GM12872 (cell line): ENCODE results near the gene LRRC42.

Experiments
- TF ChIP-seq, protein P1 (sequence below): IDR thresholded peaks from 3 replicates; pipeline ENCODE4 v1.5.1; 2011; ENCODE audit warnings: low read depth, mild to moderate bottlenecking, low read length, moderate library complexity; ENCODE audit not compliant: insufficient read depth

LRRC42 gene

DNA sequence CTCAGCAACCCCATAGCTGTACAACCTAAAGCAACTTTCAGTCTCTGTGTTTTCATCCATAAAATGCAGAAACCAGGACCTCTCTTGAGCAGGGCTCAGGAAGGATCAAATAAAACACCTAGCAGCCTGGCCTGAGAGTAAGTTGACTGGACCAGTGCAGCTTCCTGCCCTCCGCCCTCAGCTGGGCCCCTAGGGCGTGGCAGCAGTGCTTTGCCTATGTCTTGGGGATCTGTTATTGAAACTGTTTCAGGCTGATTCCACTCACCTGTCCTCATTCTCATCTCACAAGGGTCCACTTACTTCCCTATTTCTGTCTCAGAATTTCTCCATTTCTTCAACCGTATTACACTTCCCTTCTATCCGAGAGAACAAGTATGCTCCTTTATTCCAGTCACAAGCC is 17.3 kb downstream of the LRRC42 start:
- TF ChIP-seq, protein P1, sequence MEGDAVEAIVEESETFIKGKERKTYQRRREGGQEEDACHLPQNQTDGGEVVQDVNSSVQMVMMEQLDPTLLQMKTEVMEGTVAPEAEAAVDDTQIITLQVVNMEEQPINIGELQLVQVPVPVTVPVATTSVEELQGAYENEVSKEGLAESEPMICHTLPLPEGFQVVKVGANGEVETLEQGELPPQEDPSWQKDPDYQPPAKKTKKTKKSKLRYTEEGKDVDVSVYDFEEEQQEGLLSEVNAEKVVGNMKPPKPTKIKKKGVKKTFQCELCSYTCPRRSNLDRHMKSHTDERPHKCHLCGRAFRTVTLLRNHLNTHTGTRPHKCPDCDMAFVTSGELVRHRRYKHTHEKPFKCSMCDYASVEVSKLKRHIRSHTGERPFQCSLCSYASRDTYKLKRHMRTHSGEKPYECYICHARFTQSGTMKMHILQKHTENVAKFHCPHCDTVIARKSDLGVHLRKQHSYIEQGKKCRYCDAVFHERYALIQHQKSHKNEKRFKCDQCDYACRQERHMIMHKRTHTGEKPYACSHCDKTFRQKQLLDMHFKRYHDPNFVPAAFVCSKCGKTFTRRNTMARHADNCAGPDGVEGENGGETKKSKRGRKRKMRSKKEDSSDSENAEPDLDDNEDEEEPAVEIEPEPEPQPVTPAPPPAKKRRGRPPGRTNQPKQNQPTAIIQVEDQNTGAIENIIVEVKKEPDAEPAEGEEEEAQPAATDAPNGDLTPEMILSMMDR, result no peak

DNA sequence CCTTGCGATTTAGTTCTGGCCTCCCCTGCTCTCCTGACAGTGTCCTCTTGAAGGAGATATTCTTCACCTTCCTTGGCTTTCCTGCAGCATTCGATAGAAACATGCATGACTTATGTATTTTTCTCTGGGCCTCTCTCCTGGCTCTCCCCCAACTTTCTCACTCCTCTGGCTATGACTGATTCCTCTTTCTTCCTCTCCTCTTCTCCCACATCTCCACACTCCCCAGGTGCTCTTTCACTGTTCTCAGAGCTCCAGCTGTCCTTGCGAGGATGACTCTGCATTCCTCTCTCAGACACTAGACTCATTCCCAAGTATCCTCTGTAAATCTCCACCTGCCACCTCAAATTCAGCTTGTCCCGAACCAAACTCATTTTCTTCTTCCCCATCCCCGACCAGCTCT is 18.0 kb downstream of the LRRC42 start:
- TF ChIP-seq, protein P1, result no peak

DNA sequence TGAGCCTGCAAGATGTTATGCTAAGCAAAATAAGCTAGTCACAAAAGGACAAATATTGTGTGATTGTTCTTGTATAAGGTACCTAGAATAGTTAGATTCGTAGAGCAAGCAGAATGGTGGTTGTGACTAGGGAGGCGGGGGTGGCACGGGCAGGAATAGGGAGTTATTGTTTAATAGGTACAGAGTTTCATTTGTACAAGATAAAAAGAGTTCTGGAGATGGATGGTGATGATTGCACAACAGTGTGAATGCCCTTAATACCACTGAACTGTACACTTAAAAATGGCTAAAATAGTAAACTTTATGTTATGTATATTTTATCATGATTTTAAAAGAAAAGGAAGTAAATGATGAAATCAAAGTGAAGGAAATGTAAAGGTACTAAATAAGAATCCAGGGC is 20.6 kb downstream of the LRRC42 start:
- TF ChIP-seq, protein P1, result no peak

DNA sequence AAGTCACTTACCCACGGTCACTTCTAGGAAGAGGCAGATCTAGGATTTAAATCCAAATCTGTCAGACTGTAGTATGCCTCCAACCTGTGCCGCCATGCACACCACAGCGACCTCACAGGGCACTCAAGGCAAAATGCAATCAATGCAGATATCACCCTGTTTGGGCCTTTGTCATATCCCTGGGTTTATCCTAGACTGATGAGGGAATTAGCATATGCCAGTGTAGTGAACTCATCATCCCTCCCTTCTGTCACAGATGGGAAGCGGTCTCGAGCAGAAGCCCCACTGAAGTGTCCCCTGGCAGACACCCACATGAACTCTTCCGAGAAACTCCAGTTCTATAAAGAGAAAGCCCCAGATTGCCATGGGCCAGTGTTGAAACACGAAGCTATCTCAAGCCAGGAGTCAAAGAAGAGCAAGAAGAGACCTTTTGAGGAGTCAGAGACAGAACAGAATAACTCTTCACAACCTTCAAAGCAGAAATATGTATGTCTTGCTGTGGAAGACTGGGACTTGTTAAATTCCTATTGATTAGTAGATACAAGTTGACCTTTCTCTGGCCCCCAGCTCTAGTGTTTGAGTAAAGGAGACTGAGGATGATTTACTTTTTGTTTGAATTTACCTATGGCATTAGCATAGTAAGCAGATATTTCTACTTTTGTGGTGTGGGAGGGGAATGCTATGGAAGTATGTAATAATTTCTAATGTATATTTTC is 21.4 kb downstream of the LRRC42 start:
- TF ChIP-seq, protein P1, result no peak

DNA sequence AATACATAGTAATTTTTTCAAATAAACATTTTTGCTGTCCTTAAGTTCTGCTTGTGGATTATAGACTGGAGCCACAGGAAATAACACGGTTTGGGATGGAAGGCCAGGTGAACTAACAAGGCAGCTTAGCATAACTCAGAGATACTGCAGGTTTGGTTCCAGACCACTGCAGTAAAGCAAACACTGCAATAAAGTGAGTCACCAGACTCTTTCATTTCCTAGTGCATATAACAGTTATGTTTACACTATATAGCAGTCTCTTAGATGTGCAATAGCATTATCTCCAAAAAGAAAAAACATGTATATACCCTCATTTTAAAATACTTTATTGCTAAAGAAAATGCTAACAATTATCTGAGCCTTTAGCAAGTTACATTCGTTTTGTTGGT is 22.0 kb downstream of the LRRC42 start:
- TF ChIP-seq, protein P1, result no peak

DNA sequence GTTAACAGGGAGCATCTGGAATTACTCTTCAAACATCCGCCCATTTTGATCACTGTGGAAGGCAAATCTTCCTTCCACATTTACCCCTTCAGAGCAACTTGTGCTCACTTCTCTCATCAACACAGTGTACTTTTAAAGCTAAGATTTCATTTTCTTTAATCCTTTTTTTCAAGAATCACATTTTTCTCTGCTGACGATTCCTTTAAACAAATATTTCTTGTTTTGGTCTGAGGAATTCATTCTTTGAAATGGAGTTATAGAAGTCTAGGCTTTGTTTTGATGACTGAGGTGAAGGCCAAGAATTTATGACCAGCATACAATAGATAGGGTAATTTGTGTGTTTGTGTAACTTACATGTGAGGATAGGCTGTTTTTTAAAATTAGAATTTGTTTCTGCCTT is 25.6 kb downstream of the LRRC42 start:
- TF ChIP-seq, protein P1, result no peak

DNA sequence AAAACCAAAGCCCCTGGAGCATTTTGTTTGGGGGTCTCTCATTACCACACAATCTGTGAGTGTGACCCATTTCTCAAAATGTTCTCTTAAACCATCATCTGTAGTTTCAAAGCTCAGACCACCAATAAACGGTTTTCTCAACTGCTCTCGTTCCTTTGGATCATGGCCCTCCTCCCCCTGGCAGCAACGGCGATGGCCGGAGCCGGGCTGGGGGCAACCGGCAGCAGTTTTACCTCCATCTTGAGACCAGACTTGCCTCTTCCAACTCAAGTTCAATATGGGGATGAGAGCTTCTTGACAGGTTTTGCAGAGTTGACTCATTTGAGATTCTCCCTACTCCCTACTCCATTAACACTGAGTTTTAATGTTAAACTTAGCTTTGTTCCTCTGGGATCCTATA is 29.7 kb downstream of the LRRC42 start:
- TF ChIP-seq, protein P1, result no peak
